SU-DHL-6 (cell line): ENCODE results near the gene PTPRG.

Experiments
- H2AFZ ChIP-seq: fragments of 200-600 bp; sonication (generic); 2 replicates; pipeline ENCODE4 v1.6.1; 2014; ENCODE audit warnings: low read depth, mild to moderate bottlenecking, moderate library complexity, mixed read lengths, antibody characterized with exemption, low read length; ENCODE audit not compliant: severe bottlenecking
- H3F3A ChIP-seq: fragments of 200-600 bp; shearing (Covaris generic); 2 replicates; pipeline ENCODE4 v1.6.0; 2016; ENCODE audit warnings: antibody characterized with exemption, mild to moderate bottlenecking; ENCODE audit not compliant: insufficient read depth
- H3K27ac ChIP-seq: fragments of 200-600 bp; sonication (generic); 2 replicates; pipeline ENCODE4 v1.5.1; 2016; ENCODE audit warnings: low read depth, mild to moderate bottlenecking, low read length, moderate library complexity, mixed read lengths
- H3K27me3 ChIP-seq: fragments of 200-600 bp; sonication (generic), shearing (Covaris generic); 2 replicates; pipeline ENCODE4 v1.6.0; 2014; ENCODE audit warnings: mild to moderate bottlenecking, low read length
- H3K36me3 ChIP-seq: fragments of 200-600 bp; sonication (generic); 2 replicates; pipeline ENCODE4 v1.6.1; 2014; ENCODE audit warnings: mild to moderate bottlenecking, low read length, mixed read lengths
- H3K4me2 ChIP-seq: fragments of 300-600, 200-600 bp; shearing (Covaris generic), sonication (generic); 2 replicates; pipeline ENCODE4 v1.6.0; 2014; ENCODE audit warnings: low read length, low read depth, mild to moderate bottlenecking; ENCODE audit not compliant: poor library complexity, severe bottlenecking
- H3K4me3 ChIP-seq: fragments of 200-600 bp; sonication (generic); 2 replicates; pipeline ENCODE4 v1.5.1; 2014; ENCODE audit warnings: antibody characterized with exemption, low read length, mild to moderate bottlenecking, mixed read lengths; ENCODE audit not compliant: insufficient read depth, poor library complexity, severe bottlenecking
- H3K79me2 ChIP-seq: fragments of 200-600 bp; sonication (generic); 2 replicates; pipeline ENCODE4 v1.6.1; 2014; ENCODE audit warnings: mild to moderate bottlenecking, low read length, moderate library complexity; ENCODE audit not compliant: insufficient read depth
- H3K9ac ChIP-seq: fragments of 200-600 bp; sonication (generic); 2 replicates; pipeline ENCODE4 v1.7.0; 2014; ENCODE audit warnings: mild to moderate bottlenecking, low read length
- H3K9me2 ChIP-seq: fragments of 200-600 bp; sonication (generic); replicated peaks from 2 replicates; pipeline ENCODE4 v1.6.1; 2014; ENCODE audit warnings: low read length; ENCODE audit not compliant: insufficient read depth
- H3K9me3 ChIP-seq: fragments of 200-600 bp; sonication (generic); 2 replicates; pipeline ENCODE4 v1.6.1; 2014; ENCODE audit warnings: low read length, mixed read lengths; ENCODE audit not compliant: insufficient read depth
- H4K20me1 ChIP-seq: fragments of 200-600 bp; sonication (generic); 2 replicates; pipeline ENCODE4 v1.6.1; 2014; ENCODE audit warnings: low read depth, mild to moderate bottlenecking, antibody characterized with exemption, low read length, moderate library complexity, mixed read lengths
- CTCF ChIP-seq: fragments of 200-600 bp; sonication (generic); IDR thresholded peaks from one replicate; pipeline ENCODE4 v1.5.1; 2017; ENCODE audit warnings: antibody characterized with exemption, mild to moderate bottlenecking, low read length, moderate library complexity; ENCODE audit not compliant: insufficient read depth, poor library complexity, severe bottlenecking
- EZH2phosphoT487 ChIP-seq: fragments of 200-600 bp; sonication (generic), shearing (Covaris generic); conservative IDR thresholded peaks from 2 replicates; pipeline ENCODE4 v1.6.1; 2018; ENCODE audit warnings: mild to moderate bottlenecking, antibody characterized with exemption, low read length, moderate library complexity, mixed read lengths

PTPRG gene

GRCh38 chr3:62246094-62246493 lies 684.7 kb downstream of the PTPRG start:
- TF ChIP-seq CTCF (no peak), EZH2phosphoT487 (no peak)
- Histone ChIP-seq H3K4me3 (no peak overlapping the region), H3K79me2 (no peaks in the 10 kb centered on the region), H3K9ac (no peak overlapping the region), H2AFZ (no peak overlapping the region), H3F3A (no peaks in the 10 kb centered on the region), H3K9me3 (no peaks in the 10 kb centered on the region), H3K9me2 (no peaks in the 10 kb centered on the region), H3K36me3 (no peaks in the 10 kb centered on the region), H4K20me1 (no peaks in the 10 kb centered on the region), H3K4me2 (no peak overlapping the region), H3K27me3 (no peaks in the 10 kb centered on the region), H3K27ac (no peak overlapping the region)

- Histone ChIP-seq H4K20me1 (no peaks in the 10 kb centered on the region), H3K36me3 (no peaks in the 10 kb centered on the region), H3K9me3 (no peaks in the 10 kb centered on the region), H3K79me2 (no peaks in the 10 kb centered on the region), H3F3A (no peaks in the 10 kb centered on the region), H3K9me2 (no peaks in the 10 kb centered on the region), H3K4me2 (no peak overlapping the region), H3K27me3 (no peaks in the 10 kb centered on the region), H3K9ac (no peak overlapping the region), H2AFZ (no peak overlapping the region), H3K27ac (no peak overlapping the region), H3K4me3 (no peak overlapping the region)
- TF ChIP-seq EZH2phosphoT487 (no peak), CTCF (no peak)
These were observed 685.6 kb downstream of the PTPRG start for GRCh38 chr3:62246985-62247384.

- Histone ChIP-seq H3F3A (no peaks in the 10 kb centered on the region), H4K20me1 (no peaks in the 10 kb centered on the region), H3K9ac (no peak overlapping the region), H3K27ac (no peak overlapping the region), H3K4me3 (no peak overlapping the region), H2AFZ (no peak overlapping the region), H3K9me3 (no peaks in the 10 kb centered on the region), H3K79me2 (no peaks in the 10 kb centered on the region), H3K4me2 (no peak overlapping the region), H3K9me2 (no peaks in the 10 kb centered on the region), H3K36me3 (no peaks in the 10 kb centered on the region), H3K27me3 (no peaks in the 10 kb centered on the region)
- TF ChIP-seq CTCF (no peak), EZH2phosphoT487 (no peak)
These were observed 687.5 kb downstream of the PTPRG start for GRCh38 chr3:62248734-62249483.
